Measurements from ENCODE around the gene CHD9NB. TPM values are rescaled to one million over a fixed set of nuclear protein-coding genes. Genes with fewer than 3 reads are reported as not detected.
A peak's percentile ranks its signal among the peaks of the same experiment; 100 is the strongest.

The CHD9NB gene
- 1.9 and 2.8 TPM in 2 replicates for total RNA-seq (2021)
- Bru-seq, nascent RNA, result percentile 34 among the genes with signal in this experiment
- percentile 29 among the genes with signal in this experiment for BruChase-seq, experiment 1, labeled RNA remaining after a 2-hour chase
- BruChase-seq, experiment 2, labeled RNA remaining after a 6-hour chase, result percentile 29 among the genes with signal in this experiment
- long read RNA-seq, result 0 reads

GRCh38 chr16:53052519-53053501, at the start of gene CHD9NB:
Gene CHD9NB (minus strand): TSS chr16:53052897. CDS start chr16:53044158, 8,739 bp downstream.
- no peak within 1 kb of the TSS for H3K4me3 ChIP-seq
- intact Hi-C loops (cut with micrococcal nuclease; ENCODE audit: unreplicated experiment), result loop anchor here (5.0 kb wide), 1 partner anchor 379 kb away; the partner anchor contains the start of gene RBL2
- H3K79me2 ChIP-seq (ENCODE audit: low read depth), result peaks cover 20% of the 10 kb centered on the region
- peak within 1 kb of the TSS; percentile 68 for H3K4me2 ChIP-seq
- no TSS peak for BruUV-seq (replicated peaks)
- CTCF ChIA-PET, result no interaction called here
- POLR2A ChIA-PET (ENCODE audit: unreplicated experiment), result no interaction called here
- peak within 1 kb of the TSS; percentile 42; the same call in 1 of the 2 replicates for H3K27ac ChIP-seq
- no peaks in the 10 kb centered on the region for H3K9me3 ChIP-seq (ENCODE audit: insufficient read depth, low read depth)
- TF ChIP-seq CTCF (conservative IDR thresholded peaks at IDR 0.05), result no peak
- no peak for TF ChIP-seq EZH2 (IDR thresholded peaks at IDR 0.05; ENCODE audit: low read depth)
- H3K27me3 ChIP-seq (ENCODE audit: insufficient read depth, low read depth), result no peaks in the 10 kb centered on the region
- no peaks in the 10 kb centered on the region for H4K20me1 ChIP-seq (ENCODE audit: insufficient read depth)
- 0 out of 2 replicates have a peak within 1 kb of the TSS, but pooled peaks have one; percentile 5 for H2AFZ ChIP-seq
- H3K36me3 ChIP-seq (ENCODE audit: low read depth), result no peaks in the 10 kb centered on the region
- H3K4me1 ChIP-seq (replicated peaks; ENCODE audit: insufficient read depth), result peaks cover 27% of the 10 kb centered on the region
- peak; percentile 73 to 87 for DNase-seq
- H3K9me2 ChIP-seq (ENCODE audit: insufficient read depth), result no peaks in the 10 kb centered on the region
- H3F3A ChIP-seq (ENCODE audit: insufficient read depth, low read depth), result peaks cover 10% of the 10 kb centered on the region

GRCh38 chr16:53100889-53101288, 48.2 kb upstream of the CHD9NB start:
- Histone ChIP-seq H3K9me3 (ENCODE audit: insufficient read depth, low read depth) (no peaks in the 10 kb centered on the region), H3F3A (ENCODE audit: insufficient read depth, low read depth) (peaks cover 38% of the 10 kb centered on the region), H3K4me3 (no peak overlapping the region), H2AFZ (no peak overlapping the region), H3K4me2 (peak overlapping the region; percentile 87), H3K4me1 (replicated peaks; ENCODE audit: insufficient read depth) (peaks cover 51% of the 10 kb centered on the region), H3K79me2 (ENCODE audit: low read depth) (peaks cover 14% of the 10 kb centered on the region; the same call in 1 of the 2 replicates), H3K9me2 (ENCODE audit: insufficient read depth) (no peaks in the 10 kb centered on the region), H3K27ac (peak overlapping the region; percentile 94), H4K20me1 (ENCODE audit: insufficient read depth) (no peaks in the 10 kb centered on the region), H3K36me3 (ENCODE audit: low read depth) (no peaks in the 10 kb centered on the region), H3K27me3 (ENCODE audit: insufficient read depth, low read depth) (no peaks in the 10 kb centered on the region)
- intact Hi-C loops (cut with micrococcal nuclease; ENCODE audit: unreplicated experiment), result no loop called here
- TF ChIP-seq CTCF (conservative IDR thresholded peaks at IDR 0.05), result no peak
- TF ChIP-seq EZH2 (IDR thresholded peaks at IDR 0.05; ENCODE audit: low read depth), result no peak
- POLR2A ChIA-PET (ENCODE audit: unreplicated experiment), result no interaction called here
- no TSS peak for BruUV-seq (replicated peaks)
- peak in 1 of 2 experiments; percentile 75 for DNase-seq
- CTCF ChIA-PET, result no interaction called here

GRCh38 chr16:53100131-53100748, 47.5 kb upstream of the CHD9NB start:
- Histone ChIP-seq H3K4me2 (peak overlapping the region; percentile 87), H3K79me2 (ENCODE audit: low read depth) (peaks cover 19% of the 10 kb centered on the region; the same call in 1 of the 2 replicates), H2AFZ (peak overlapping the region; percentile 34; the same call in 1 of the 2 replicates), H3K9me2 (ENCODE audit: insufficient read depth) (no peaks in the 10 kb centered on the region), H3K27ac (peak overlapping the region; percentile 94), H3F3A (ENCODE audit: insufficient read depth, low read depth) (peaks cover 38% of the 10 kb centered on the region), H3K27me3 (ENCODE audit: insufficient read depth, low read depth) (no peaks in the 10 kb centered on the region), H3K36me3 (ENCODE audit: low read depth) (no peaks in the 10 kb centered on the region), H3K4me1 (replicated peaks; ENCODE audit: insufficient read depth) (peaks cover 53% of the 10 kb centered on the region), H3K9me3 (ENCODE audit: insufficient read depth, low read depth) (no peaks in the 10 kb centered on the region), H4K20me1 (ENCODE audit: insufficient read depth) (no peaks in the 10 kb centered on the region), H3K4me3 (peak overlapping the region; percentile 51)
- POLR2A ChIA-PET (ENCODE audit: unreplicated experiment), result interaction anchor here (0.7 kb wide), 1 partner anchor 29 kb away, joined by 3 read pairs; no protein-coding TSS in a partner anchor
- CTCF ChIA-PET, result no interaction called here
- intact Hi-C loops (cut with micrococcal nuclease; ENCODE audit: unreplicated experiment), result no loop called here
- TF ChIP-seq EZH2 (IDR thresholded peaks at IDR 0.05; ENCODE audit: low read depth) (no peak), CTCF (conservative IDR thresholded peaks at IDR 0.05) (no peak)
- BruUV-seq (replicated peaks), result TSS peak; percentile 30
- DNase-seq, result no peak
